Measurements from ENCODE around the gene RNF180.

DNA sequence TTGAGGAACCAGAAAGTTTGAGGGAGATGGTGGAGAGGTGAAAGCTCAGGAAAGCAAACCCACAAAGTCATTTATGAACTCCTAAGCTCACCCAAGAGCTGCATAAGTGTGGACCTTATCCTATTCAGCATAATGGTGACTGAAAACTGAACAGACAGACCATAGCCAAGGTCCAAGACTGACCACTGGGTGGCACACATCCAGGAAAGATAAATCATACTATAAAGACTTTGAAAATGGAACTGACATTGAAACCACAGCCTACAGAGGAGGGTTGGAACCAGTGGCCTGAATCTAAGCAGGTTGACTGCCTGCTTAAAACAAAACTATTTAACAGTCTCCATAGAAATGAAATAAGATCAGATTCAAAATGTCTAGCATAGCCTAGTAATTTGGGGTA is 219.1 kb downstream of the RNF180 start:
- TF ChIP-seq, protein P1, sequence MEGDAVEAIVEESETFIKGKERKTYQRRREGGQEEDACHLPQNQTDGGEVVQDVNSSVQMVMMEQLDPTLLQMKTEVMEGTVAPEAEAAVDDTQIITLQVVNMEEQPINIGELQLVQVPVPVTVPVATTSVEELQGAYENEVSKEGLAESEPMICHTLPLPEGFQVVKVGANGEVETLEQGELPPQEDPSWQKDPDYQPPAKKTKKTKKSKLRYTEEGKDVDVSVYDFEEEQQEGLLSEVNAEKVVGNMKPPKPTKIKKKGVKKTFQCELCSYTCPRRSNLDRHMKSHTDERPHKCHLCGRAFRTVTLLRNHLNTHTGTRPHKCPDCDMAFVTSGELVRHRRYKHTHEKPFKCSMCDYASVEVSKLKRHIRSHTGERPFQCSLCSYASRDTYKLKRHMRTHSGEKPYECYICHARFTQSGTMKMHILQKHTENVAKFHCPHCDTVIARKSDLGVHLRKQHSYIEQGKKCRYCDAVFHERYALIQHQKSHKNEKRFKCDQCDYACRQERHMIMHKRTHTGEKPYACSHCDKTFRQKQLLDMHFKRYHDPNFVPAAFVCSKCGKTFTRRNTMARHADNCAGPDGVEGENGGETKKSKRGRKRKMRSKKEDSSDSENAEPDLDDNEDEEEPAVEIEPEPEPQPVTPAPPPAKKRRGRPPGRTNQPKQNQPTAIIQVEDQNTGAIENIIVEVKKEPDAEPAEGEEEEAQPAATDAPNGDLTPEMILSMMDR (IDR thresholded peaks at IDR 0.05), result no peak
- no peak for TF ChIP-seq POLR2A (IDR thresholded peaks at IDR 0.05)

Data from vagina (tissue), 2 donors.